Subcutaneous abdominal adipose tissue (tissue), 5 donors: ENCODE measurements around the gene PGM5.

Experiments
- H3K27ac ChIP-seq: one replicate; pipeline ENCODE4 v1.7.0; 2013; ENCODE audit warnings: low read depth, mild to moderate bottlenecking, inconsistent platforms, low read length, moderate library complexity
- H3K27me3 ChIP-seq, 5 donors: one replicate each; pipeline ENCODE4 v1.7.0; 2013; ENCODE audit warnings: low read length in 5 of 5, inconsistent platforms in 1 of 5; ENCODE audit not compliant: control insufficient read depth in 5 of 5, insufficient read depth in 4 of 5
- H3K36me3 ChIP-seq, 5 donors: one replicate each; pipeline ENCODE4 v1.7.0; 2013; ENCODE audit warnings: low read length in 5 of 5; ENCODE audit not compliant: control insufficient read depth in 5 of 5, insufficient read depth in 5 of 5
- H3K4me1 ChIP-seq, 5 donors: one replicate each; pipeline ENCODE4 v1.7.0; 2013; ENCODE audit warnings: low read length in 5 of 5, mild to moderate bottlenecking in 3 of 5, moderate library complexity in 1 of 5; ENCODE audit not compliant: control insufficient read depth in 5 of 5, insufficient read depth in 5 of 5
- H3K4me3 ChIP-seq, 5 donors: one replicate each; pipeline ENCODE4 v1.7.0; 2013; ENCODE audit warnings: low read length in 5 of 5, low read depth in 1 of 5
- H3K9ac ChIP-seq, 5 donors: one replicate each; pipeline ENCODE4 v1.7.0; 2013; ENCODE audit warnings: low read length in 5 of 5, mild to moderate bottlenecking in 4 of 5, moderate library complexity in 3 of 5
- H3K9me3 ChIP-seq, 5 donors: one replicate each; pipeline ENCODE4 v1.7.0; 2013; ENCODE audit warnings: low read length in 5 of 5; ENCODE audit not compliant: control insufficient read depth in 5 of 5
- donor health status: healthy.
- donor health status: healthy.
- donor health status: healthy.
- donor health status: healthy.
- donor health status: healthy.

PGM5 gene

DNA sequence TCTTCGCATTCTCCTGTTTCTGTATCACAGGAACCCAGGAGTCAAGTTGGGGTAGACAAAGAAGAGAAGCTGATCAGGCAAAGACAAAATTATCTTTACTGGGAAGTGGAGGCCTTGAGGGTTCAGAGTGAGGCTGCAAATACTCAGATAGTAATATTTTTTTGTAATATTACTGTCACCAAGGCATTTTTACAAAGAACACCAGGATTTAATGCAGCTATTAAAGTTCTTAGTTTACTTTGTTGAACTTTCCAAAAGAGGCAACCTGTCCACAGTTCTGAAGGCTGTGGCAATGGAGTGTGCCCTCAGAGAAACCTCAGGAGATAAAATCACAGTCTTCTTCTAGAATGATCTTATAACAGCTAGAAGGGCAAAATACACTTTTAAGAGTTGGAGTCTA lies 74.9 kb downstream of the PGM5 start:
- H3K9me3 ChIP-seq, result no peaks in the 10 kb centered on the region
- no peaks in the 10 kb centered on the region for H3K4me1 ChIP-seq
- H3K4me3 ChIP-seq, result no peak overlapping the region
- peaks cover 0 to 2% (median 0%) of the 10 kb centered on the region in 5 donors for H3K36me3 ChIP-seq
- H3K9ac ChIP-seq, result no peak overlapping the region
- no peaks in the 10 kb centered on the region for H3K27me3 ChIP-seq
- no peak overlapping the region for H3K27ac ChIP-seq

DNA sequence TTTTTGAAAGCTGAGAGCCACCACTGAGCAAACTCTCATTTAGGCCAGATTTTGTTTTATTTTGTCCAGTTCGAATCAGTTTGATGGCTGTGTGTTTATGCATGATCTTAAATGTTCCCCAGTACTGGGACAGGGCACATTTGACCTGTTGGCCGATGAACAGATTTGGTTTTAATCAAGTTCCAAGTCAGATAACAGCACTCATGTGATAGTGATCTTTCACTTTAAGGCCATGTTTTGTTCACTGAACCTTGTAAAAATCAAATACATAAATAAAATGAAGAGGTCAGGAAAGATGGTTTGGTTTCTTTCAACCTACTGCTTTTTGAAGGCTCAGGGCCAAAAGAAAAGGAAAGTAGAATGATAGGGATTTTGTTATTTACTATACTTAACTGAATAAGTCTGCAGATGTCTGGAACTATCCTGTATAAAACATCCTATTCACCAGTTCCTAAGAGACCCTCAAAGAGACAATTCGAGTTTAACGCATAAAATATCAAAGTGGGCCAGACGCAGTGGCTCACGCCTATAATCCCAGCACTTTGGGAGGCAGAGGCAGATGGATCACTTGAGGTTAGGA lies 77.2 kb downstream of the PGM5 start:
- Histone ChIP-seq H3K36me3 (peaks cover 0 to 2% (median 0%) of the 10 kb centered on the region in 5 donors), H3K9ac (no peak overlapping the region), H3K4me3 (no peak overlapping the region), H3K27me3 (no peaks in the 10 kb centered on the region), H3K4me1 (peaks cover 0 to 3% (median 0%) of the 10 kb centered on the region in 5 donors), H3K9me3 (no peaks in the 10 kb centered on the region), H3K27ac (no peak overlapping the region)

DNA sequence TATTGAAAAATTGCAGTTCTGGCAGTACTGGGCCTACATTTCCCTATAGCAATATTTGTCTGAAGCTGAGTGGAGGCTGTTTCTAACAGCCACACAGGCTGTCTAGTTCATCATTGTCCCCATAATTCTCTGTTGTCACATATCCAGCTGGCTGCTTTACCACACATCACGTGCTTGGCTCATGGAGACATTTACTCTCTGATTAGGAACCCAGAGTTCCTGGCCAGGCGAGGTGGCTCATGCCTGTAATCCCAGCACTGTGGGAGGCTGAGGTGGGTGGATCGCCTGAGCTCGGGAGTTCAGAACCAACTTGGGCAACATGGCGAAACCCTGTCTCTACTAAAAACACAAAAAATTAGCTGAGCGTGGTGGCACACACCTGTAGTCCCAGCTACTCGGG lies 81.4 kb downstream of the PGM5 start:
- Histone ChIP-seq H3K27ac (no peak overlapping the region), H3K9me3 (peaks cover 3 to 10% (median 8%) of the 10 kb centered on the region in 5 donors), H3K36me3 (peaks cover 0 to 2% (median 0%) of the 10 kb centered on the region in 5 donors), H3K9ac (no peak overlapping the region), H3K4me3 (no peak overlapping the region), H3K27me3 (no peaks in the 10 kb centered on the region), H3K4me1 (peaks cover 0 to 3% (median 0%) of the 10 kb centered on the region in 5 donors)

DNA sequence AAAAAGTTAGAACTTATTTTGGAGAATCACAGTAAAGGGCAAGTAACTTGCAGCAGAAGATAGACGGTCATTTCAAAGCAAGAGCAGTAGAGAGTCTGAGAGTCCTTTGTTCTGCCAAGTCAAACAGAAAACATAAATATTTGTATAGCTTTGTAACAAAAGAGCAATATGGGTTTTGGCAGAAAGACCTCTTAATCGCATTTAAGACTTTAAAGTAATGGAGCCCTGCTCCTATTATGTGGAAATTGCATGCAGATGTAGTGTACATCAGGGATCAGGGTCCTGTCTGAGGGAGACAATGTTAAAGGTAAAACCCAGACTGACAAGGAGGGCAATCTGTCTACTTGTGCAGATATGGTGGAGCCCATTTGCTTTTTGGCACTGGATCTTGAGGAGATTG lies 87.2 kb downstream of the PGM5 start:
- Histone ChIP-seq H3K27ac (no peak overlapping the region), H3K9me3 (peaks cover 3 to 16% (median 8%) of the 10 kb centered on the region in 5 donors), H3K4me1 (no peaks in the 10 kb centered on the region), H3K4me3 (no peak overlapping the region), H3K27me3 (no peaks in the 10 kb centered on the region), H3K9ac (no peak overlapping the region), H3K36me3 (no peaks in the 10 kb centered on the region)

DNA sequence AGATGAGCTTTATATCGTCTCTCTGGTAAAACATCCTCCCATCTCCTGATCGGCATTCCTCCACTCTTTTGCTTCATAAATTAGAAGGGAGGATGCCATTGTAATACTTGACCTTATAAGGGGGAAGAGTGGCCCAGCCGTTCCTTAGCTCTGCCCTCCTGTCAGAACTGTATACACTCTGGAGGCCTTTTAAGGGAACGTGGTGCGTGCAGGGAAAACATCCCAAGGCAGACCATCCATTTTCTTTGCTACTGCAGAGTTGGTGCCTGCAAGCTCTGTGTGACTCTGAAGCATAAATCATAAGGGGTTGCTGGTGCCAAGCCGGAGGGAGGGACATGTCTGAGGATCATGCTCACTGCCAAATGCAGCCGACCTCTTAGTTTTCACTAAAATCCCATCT lies 90.4 kb downstream of the PGM5 start:
- no peaks in the 10 kb centered on the region for H3K27me3 ChIP-seq
- no peak overlapping the region for H3K9ac ChIP-seq
- H3K36me3 ChIP-seq, result no peaks in the 10 kb centered on the region
- peaks cover 0 to 9% (median 3%) of the 10 kb centered on the region in 5 donors for H3K9me3 ChIP-seq
- H3K4me3 ChIP-seq, result no peak overlapping the region
- no peaks in the 10 kb centered on the region for H3K4me1 ChIP-seq
- H3K27ac ChIP-seq, result no peak overlapping the region

DNA sequence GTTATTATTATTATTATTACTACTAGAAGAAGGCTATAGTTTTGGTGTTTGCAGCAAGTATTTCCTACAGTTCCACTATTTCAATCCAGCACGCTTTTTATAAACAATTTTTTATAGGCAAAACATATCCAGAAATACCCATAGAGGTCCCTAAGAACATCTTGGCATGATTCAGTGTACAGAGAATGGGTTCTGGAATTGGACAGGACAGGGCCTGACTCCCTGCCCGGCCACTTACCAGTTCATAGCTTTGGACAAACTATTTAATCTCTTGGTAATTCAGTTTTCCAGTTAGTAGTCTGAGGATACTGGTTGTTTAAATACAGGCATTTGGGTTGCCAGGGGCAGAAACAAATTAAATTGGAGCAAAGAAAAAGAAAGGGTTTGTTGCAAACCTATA lies 91.2 kb downstream of the PGM5 start:
- H3K9me3 ChIP-seq, result peaks cover 0 to 8% (median 0%) of the 10 kb centered on the region in 5 donors
- H3K36me3 ChIP-seq, result no peaks in the 10 kb centered on the region
- no peaks in the 10 kb centered on the region for H3K27me3 ChIP-seq
- no peak overlapping the region for H3K4me3 ChIP-seq
- no peak overlapping the region for H3K27ac ChIP-seq
- no peaks in the 10 kb centered on the region for H3K4me1 ChIP-seq
- no peak overlapping the region for H3K9ac ChIP-seq

DNA sequence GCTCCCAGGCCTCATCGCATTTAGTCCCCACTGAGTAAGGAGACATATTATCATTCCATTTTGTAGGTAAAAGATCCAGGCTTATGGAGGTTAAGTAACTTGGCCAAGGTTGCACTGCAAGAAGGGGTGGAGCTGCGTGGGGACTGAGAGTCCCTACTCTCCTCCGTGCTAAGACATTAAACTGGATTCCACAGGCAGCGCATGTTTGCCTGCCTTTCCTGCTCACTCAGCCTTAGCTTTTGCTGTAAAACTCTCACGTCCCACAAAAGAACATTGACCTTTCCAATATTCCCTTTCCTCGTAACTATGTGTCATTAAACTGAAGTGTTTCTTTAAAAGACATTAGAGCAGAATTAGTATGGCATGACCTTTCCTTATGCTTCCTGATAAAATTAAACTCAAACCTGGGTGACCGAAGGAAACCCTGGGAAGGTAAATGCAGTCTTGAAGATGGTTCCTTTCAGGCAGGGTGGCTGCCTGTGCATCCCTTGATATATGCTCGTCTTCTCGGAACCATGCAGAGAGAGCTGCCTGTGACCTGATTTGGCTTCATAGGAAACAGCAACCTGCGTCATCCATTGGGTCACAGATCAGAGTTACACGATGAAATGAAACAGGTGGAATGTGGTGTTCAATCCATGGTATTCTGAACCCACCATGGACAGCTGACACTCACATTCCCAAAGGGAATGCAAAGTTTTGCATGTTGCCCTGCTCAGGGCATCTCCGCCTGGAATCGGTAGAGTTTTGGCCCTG lies 98.3 kb downstream of the PGM5 start:
- H3K4me3 ChIP-seq, result no peak overlapping the region
- H3K27ac ChIP-seq, result no peak overlapping the region
- H3K9me3 ChIP-seq, result no peaks in the 10 kb centered on the region
- no peaks in the 10 kb centered on the region for H3K27me3 ChIP-seq
- no peak overlapping the region for H3K9ac ChIP-seq
- peaks cover 0 to 14% (median 3%) of the 10 kb centered on the region in 5 donors for H3K4me1 ChIP-seq
- H3K36me3 ChIP-seq, result no peaks in the 10 kb centered on the region

DNA sequence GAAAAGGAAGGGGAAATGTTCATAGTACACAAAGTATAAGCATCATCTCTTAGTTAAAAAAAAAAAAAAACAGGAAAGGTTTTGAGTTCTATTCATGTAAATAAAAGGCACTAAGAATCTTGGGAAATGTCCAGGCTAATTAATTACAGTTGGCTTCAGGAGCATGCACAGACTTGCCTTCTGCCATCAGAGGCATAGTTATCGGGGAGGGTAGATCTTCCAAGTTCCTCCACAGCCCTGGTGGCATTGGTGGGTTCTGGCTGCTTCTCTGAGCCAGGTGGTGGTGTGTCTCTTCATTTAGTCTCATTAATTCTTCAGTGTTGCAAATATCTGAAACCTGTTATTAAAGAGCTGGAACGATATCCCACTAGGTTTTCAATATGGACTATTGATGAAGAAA lies 99.0 kb downstream of the PGM5 start:
- Histone ChIP-seq H3K4me3 (no peak overlapping the region), H3K4me1 (peaks cover 0 to 14% (median 3%) of the 10 kb centered on the region in 5 donors), H3K36me3 (no peaks in the 10 kb centered on the region), H3K27ac (no peak overlapping the region), H3K9ac (no peak overlapping the region), H3K27me3 (no peaks in the 10 kb centered on the region), H3K9me3 (no peaks in the 10 kb centered on the region)

DNA sequence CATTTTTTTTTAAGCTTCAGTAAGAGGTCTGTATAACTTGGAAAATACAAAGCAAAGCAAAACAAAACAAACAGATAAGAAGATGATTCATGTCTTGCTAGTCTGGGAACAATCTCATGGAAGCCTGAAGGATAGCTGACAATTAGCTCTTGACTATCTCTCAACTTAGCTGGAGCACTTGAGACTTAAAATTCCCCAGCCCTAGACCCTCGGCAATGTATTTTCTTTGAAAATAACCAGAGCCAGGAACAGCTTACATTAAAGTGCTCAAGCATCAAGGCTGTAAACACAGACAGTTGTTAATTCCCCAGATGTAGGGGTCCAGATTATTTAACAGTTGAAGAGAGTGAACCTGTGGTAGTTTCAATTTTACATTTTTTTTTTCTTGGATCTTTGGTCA lies 101.4 kb downstream of the PGM5 start:
- Histone ChIP-seq H3K36me3 (no peaks in the 10 kb centered on the region), H3K4me1 (peaks cover 0 to 21% (median 3%) of the 10 kb centered on the region in 5 donors), H3K27me3 (no peaks in the 10 kb centered on the region), H3K4me3 (no peak overlapping the region), H3K27ac (no peak overlapping the region), H3K9me3 (no peaks in the 10 kb centered on the region), H3K9ac (no peak overlapping the region)

DNA sequence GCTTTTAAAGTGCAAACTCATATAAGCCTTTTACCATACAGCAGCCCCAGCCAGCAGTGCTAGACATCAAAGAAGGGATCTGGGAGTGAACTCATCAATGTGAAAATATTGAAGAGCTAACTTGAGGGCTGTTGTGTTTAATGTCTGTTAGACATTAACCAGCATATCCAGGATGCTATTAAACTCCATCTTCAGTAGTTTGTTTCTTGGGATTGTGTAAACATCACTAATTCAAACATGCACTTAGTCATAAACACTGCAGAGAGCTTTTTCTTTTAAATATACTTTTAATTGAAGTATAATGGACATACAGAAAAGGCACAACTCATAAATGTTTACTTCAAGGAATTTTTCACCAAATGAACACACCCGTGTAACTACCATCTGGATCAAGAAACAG lies 102.5 kb downstream of the PGM5 start:
- H3K36me3 ChIP-seq, result peaks cover 0 to 2% (median 0%) of the 10 kb centered on the region in 5 donors
- H3K4me1 ChIP-seq, result peaks cover 0 to 22% (median 3%) of the 10 kb centered on the region in 5 donors
- no peak overlapping the region for H3K4me3 ChIP-seq
- H3K9me3 ChIP-seq, result no peaks in the 10 kb centered on the region
- H3K9ac ChIP-seq, result no peak overlapping the region
- no peak overlapping the region for H3K27ac ChIP-seq
- no peaks in the 10 kb centered on the region for H3K27me3 ChIP-seq
